SK-N-SH (cell line): ENCODE measurements around the gene RSU1. TPM values are rescaled to one million over a fixed set of nuclear protein-coding genes. Genes with fewer than 3 reads are reported as not detected.

Source experiments
- CTCF ChIA-PET: fragments of 300-600, 350-600 bp; formaldehyde crosslinking; extraction: SDS; loops from one replicate; lab custom pipeline; 2021; lab: Yijun Ruan, JAX
- POLR2A ChIA-PET: fragments of 350-600 bp; sonication (Branson Sonifier 250); formaldehyde crosslinking; extraction: SDS; loops from one replicate; lab custom pipeline; 2020; ENCODE audit warnings: antibody characterized with exemption, inconsistent platforms; lab: Yijun Ruan, JAX
- DNase-seq: peaks from one replicate; pipeline ENCODE4 v3.0.0; 2012
- H2AFZ ChIP-seq: fragments of 200-600 bp; sonication (generic); 2 replicates; pipeline ENCODE4 v1.8.1; 2016; ENCODE audit warnings: antibody characterized with exemption, mild to moderate bottlenecking, low read depth
- H3F3A ChIP-seq: fragments of 200-600 bp; sonication (generic); replicated peaks from 2 replicates; pipeline ENCODE3; 2016; ENCODE audit warnings: antibody characterized with exemption, mild to moderate bottlenecking; ENCODE audit not compliant: insufficient read depth
- H3K27ac ChIP-seq, 2 experiments: fragments of 200-500 bp in 1 of 2; fragments of 200-600 bp in 1 of 2; sonication (Bioruptor generic) in 1 of 2; sonication (generic), shearing (Covaris generic) in 1 of 2; 2 replicates each; pipeline versions ENCODE4 v1.5.1 to v1.6.1; 2014 to 2016; ENCODE audit warnings: low read depth in 2 of 2, inconsistent platforms in 1 of 2, low read length in 1 of 2, mild to moderate bottlenecking in 1 of 2, mixed read lengths in 1 of 2
- H3K27me3 ChIP-seq: fragments of 200-600 bp; sonication (generic), shearing (Covaris generic); 2 replicates; pipeline ENCODE4 v1.6.1; 2016; ENCODE audit warnings: mixed run types; ENCODE audit not compliant: insufficient read depth
- H3K36me3 ChIP-seq, 2 experiments: fragments of 200-500 bp in 1 of 2; fragments of 200-600 bp in 1 of 2; sonication (Bioruptor generic) in 1 of 2; sonication (generic) in 1 of 2; replicated peaks in 1 of 2; 2 replicates each; pipeline versions ENCODE3 to v1.5.1; 2014 to 2016; ENCODE audit warnings: low read length in 1 of 2, mild to moderate bottlenecking in 1 of 2; ENCODE audit not compliant: insufficient read depth in 2 of 2, control insufficient read depth in 1 of 2
- H3K4me1 ChIP-seq, 2 experiments: fragments of 200-500 bp in 1 of 2; fragments of 200-600 bp in 1 of 2; sonication (Bioruptor generic) in 1 of 2; sonication (generic), shearing (Covaris generic) in 1 of 2; 2 replicates each; pipeline versions ENCODE4 v1.5.1 to v1.6.1; 2014 to 2016; ENCODE audit warnings: low read depth in 1 of 2, low read length in 1 of 2, mixed run types in 1 of 2; ENCODE audit not compliant: insufficient read depth in 2 of 2, control insufficient read depth in 1 of 2
- H3K4me2 ChIP-seq: fragments of 200-600 bp; sonication (generic), shearing (Covaris generic); 2 replicates; pipeline ENCODE4 v1.6.1; 2017; ENCODE audit warnings: mixed run types
- H3K4me3 ChIP-seq, 2 experiments: fragments of 200-500 bp in 1 of 2; fragments of 200-600 bp in 1 of 2; sonication (Bioruptor generic) in 1 of 2; sonication (generic), shearing (Covaris generic) in 1 of 2; 2 replicates each; pipeline versions ENCODE4 v1.5.1 to v1.8.1; 2014 to 2016; ENCODE audit warnings: low read depth in 2 of 2, inconsistent platforms in 1 of 2, low read length in 1 of 2, mild to moderate bottlenecking in 1 of 2, mixed read lengths in 1 of 2, moderate library complexity in 1 of 2
- H3K79me2 ChIP-seq: fragments of 200-600 bp; sonication (generic); 2 replicates; pipeline ENCODE4 v1.8.1; 2017; ENCODE audit warnings: mild to moderate bottlenecking; ENCODE audit not compliant: insufficient read depth
- H3K9ac ChIP-seq: fragments of 200-600 bp; sonication (generic); 2 replicates; pipeline ENCODE4 v1.6.1; 2017; ENCODE audit warnings: mixed run types
- H3K9me2 ChIP-seq: fragments of 200-600 bp; sonication (generic); 2 replicates; pipeline ENCODE4 v1.6.1; 2017; ENCODE audit warnings: mixed run types
- H3K9me3 ChIP-seq: fragments of 200-600 bp; sonication (generic); 2 replicates; pipeline ENCODE4 v1.6.1; 2017; ENCODE audit warnings: mixed run types, mild to moderate bottlenecking, moderate library complexity
- H4K20me1 ChIP-seq: fragments of 200-600 bp; sonication (generic); 2 replicates; pipeline ENCODE4 v1.6.1; 2017; ENCODE audit warnings: mild to moderate bottlenecking, mixed run types; ENCODE audit not compliant: insufficient read depth
- CHD2 ChIP-seq: fragments of 150-350 bp; IDR thresholded peaks from 2 replicates; pipeline ENCODE4 v1.6.1; 2018; ENCODE audit warnings: low read length; ENCODE audit not compliant: partially characterized antibody
- ELF1 ChIP-seq: IDR thresholded peaks from 2 replicates; pipeline ENCODE4 v1.4.0; 2012
- EP300 ChIP-seq, 2 experiments: IDR thresholded peaks; 2 replicates each; pipeline versions ENCODE4 v1.4.0 to v1.6.1; 2012; ENCODE audit warnings: borderline replicate concordance in 1 of 2, low read depth in 1 of 2, low read length in 1 of 2
- EZH2phosphoT487 ChIP-seq: fragments of 200-600 bp; sonication (generic); IDR thresholded peaks from 2 replicates; pipeline ENCODE4 v1.6.1; 2017; ENCODE audit warnings: low read depth, mixed run types, mild to moderate bottlenecking, antibody characterized with exemption, moderate library complexity, borderline replicate concordance
- FOSL2 ChIP-seq: IDR thresholded peaks from 2 replicates; pipeline ENCODE4 v1.4.0; 2012; ENCODE audit warnings: low read depth, mild to moderate bottlenecking, moderate library complexity, borderline replicate concordance
- FOXM1 ChIP-seq: IDR thresholded peaks from 2 replicates; pipeline ENCODE4 v1.4.0; 2012; ENCODE audit warnings: low read depth, mild to moderate bottlenecking
- GABPA ChIP-seq: IDR thresholded peaks from 2 replicates; pipeline ENCODE4 v1.4.0; 2012; ENCODE audit warnings: low read depth, mild to moderate bottlenecking
- GATA2 ChIP-seq: sonication (generic); formaldehyde crosslinking; IDR thresholded peaks from 2 replicates; pipeline ENCODE4 v1.5.0; 2020; ENCODE audit warnings: mild to moderate bottlenecking, missing genetic modification reagents
- MEF2A ChIP-seq: IDR thresholded peaks from 2 replicates; pipeline ENCODE4 v1.4.0; 2012; ENCODE audit warnings: low read depth, borderline replicate concordance
- NFIC ChIP-seq: IDR thresholded peaks from 2 replicates; pipeline ENCODE4 v1.4.0; 2012; ENCODE audit warnings: borderline replicate concordance
- NRF1 ChIP-seq: IDR thresholded peaks from 2 replicates; pipeline ENCODE4 v1.6.1; 2012; ENCODE audit warnings: low read depth, mild to moderate bottlenecking, low read length
- RCOR1 ChIP-seq: fragments of 150-350 bp; IDR thresholded peaks from 2 replicates; pipeline ENCODE4 v1.6.1; 2017; ENCODE audit warnings: antibody characterized with exemption, low read length
- SIN3A ChIP-seq: IDR thresholded peaks from 2 replicates; pipeline ENCODE4 v1.6.1; 2012; ENCODE audit warnings: low read depth, mild to moderate bottlenecking, low read length, moderate library complexity, borderline replicate concordance
- SMC3 ChIP-seq: IDR thresholded peaks from 2 replicates; pipeline ENCODE4 v1.6.1; 2012; ENCODE audit warnings: low read depth, low read length, improper control_type of control experiment
- TCF12 ChIP-seq: IDR thresholded peaks from 2 replicates; pipeline ENCODE4 v1.4.0; 2012
- TEAD4 ChIP-seq: IDR thresholded peaks from 2 replicates; pipeline ENCODE4 v1.4.0; 2012; ENCODE audit warnings: mild to moderate bottlenecking, borderline replicate concordance; ENCODE audit not compliant: insufficient read depth
- WGBS: methylation state at CpG from one replicate; pipeline ENCODE4 v1.1.6; 2017; ENCODE audit warnings: low lambda C conversion rate; 5-methylcytosine and 5-hydroxymethylcytosine counted together
- polyA plus RNA-seq, 3 experiments: library from polyadenylated mRNA; depleted of rRNA; stranded (reverse); fragments of >200 nt; gene quantifications; 2 replicates each; pipeline ENCODE4 v1.2.3, GENCODE V29; 2012
- TF ChIP-seq, protein P1 (sequence below): IDR thresholded peaks from 2 replicates; pipeline ENCODE4 v1.4.0; 2012; ENCODE audit warnings: low read depth
- TF ChIP-seq, protein P2 (sequence below): fragments of 150-350 bp; IDR thresholded peaks from 2 replicates; pipeline ENCODE4 v1.6.1; 2017; ENCODE audit warnings: antibody characterized with exemption, low read length, low read depth, borderline replicate concordance
- TF ChIP-seq, protein P3 (sequence below): IDR thresholded peaks from 2 replicates; pipeline ENCODE4; 2012
- TF ChIP-seq, protein P4 (sequence below): fragments of 200-600 bp; sonication (generic); IDR thresholded peaks from 2 replicates; pipeline ENCODE4 v1.6.1; 2017; ENCODE audit warnings: antibody characterized with exemption, mild to moderate bottlenecking, moderate library complexity

Gene RSU1
- polyA plus RNA-seq, 1 of the 3 experiments (the other 2 are of a cell fraction): 59.8 TPM

DNA sequence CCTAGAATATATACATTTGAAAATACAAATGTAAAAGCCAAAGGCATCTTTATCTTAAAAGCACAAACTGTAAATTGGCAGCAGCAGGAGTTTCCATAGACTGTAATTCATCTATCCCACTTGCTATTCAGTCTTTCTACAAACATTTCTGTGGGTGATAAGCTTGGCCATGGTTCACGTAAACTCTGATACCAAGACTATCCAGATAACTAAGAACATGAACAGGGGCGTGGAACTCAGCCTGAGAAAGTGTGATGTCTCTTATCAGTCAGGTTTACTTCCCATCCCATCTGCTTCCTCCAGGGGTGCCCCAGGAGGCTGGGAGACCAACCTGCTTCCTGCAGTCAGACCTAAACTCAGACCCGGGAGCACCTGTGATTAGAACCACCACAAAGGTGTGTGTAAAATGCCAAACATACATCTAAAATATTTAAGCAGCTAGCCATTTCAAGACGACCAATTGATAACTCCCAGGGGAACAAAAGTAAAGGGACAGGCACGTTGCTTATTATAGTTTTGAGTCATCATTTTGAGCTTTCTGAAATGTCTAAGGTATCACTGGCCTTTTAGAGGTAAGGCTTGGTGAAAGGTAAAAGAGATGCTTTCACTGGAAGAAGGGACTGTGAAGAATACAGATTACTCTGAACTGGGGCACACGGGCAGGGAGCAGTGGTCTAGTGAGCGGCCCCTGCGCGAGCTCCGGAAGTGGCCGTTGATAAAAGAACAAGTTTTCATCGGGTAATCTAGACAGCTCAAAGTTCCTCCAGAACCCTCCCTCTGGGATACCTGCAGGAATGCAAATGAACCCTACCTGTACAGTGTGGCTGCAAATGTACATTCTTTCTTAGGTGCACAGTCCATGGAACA is 51.5 kb downstream of the RSU1 start:
- Histone ChIP-seq H3K9me2 (no peaks in the 10 kb centered on the region), H2AFZ (no peak overlapping the region), H3F3A (no peaks in the 10 kb centered on the region), H4K20me1 (peaks cover 4% of the 10 kb centered on the region; the same call in 1 of the 2 replicates), H3K27me3 (no peaks in the 10 kb centered on the region), H3K9ac (no peak overlapping the region), H3K4me2 (no peak overlapping the region), H3K27ac (no peak overlapping the region), H3K9me3 (no peaks in the 10 kb centered on the region), H3K4me1 (no peaks in the 10 kb centered on the region), H3K4me3 (no peak overlapping the region), H3K36me3 (no peaks in the 10 kb centered on the region), H3K79me2 (0 out of 2 replicates have a peak, but pooled peaks cover 3% of the 10 kb centered on the region)
- TF ChIP-seq, protein P1, sequence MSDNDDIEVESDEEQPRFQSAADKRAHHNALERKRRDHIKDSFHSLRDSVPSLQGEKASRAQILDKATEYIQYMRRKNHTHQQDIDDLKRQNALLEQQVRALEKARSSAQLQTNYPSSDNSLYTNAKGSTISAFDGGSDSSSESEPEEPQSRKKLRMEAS: no peak
- TF ChIP-seq NFIC (no peak), ELF1 (no peak), EZH2phosphoT487 (no peak), GABPA (no peak), SIN3A (no peak), EP300 (IDR thresholded peaks at IDR 0.05; ENCODE audit: borderline replicate concordance in 1 of 2, low read depth in 1 of 2, low read length in 1 of 2) (no peak), FOSL2 (no peak), TEAD4 (no peak), RCOR1 (no peak), MEF2A (no peak), CHD2 (no peak), GATA2 (CRISPR knock-in tag) (no peak), FOXM1 (no peak), SMC3 (no peak), NRF1 (no peak), TCF12 (no peak)
- TF ChIP-seq, protein P2, sequence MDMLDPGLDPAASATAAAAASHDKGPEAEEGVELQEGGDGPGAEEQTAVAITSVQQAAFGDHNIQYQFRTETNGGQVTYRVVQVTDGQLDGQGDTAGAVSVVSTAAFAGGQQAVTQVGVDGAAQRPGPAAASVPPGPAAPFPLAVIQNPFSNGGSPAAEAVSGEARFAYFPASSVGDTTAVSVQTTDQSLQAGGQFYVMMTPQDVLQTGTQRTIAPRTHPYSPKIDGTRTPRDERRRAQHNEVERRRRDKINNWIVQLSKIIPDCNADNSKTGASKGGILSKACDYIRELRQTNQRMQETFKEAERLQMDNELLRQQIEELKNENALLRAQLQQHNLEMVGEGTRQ: no peak
- TF ChIP-seq, protein P3, sequence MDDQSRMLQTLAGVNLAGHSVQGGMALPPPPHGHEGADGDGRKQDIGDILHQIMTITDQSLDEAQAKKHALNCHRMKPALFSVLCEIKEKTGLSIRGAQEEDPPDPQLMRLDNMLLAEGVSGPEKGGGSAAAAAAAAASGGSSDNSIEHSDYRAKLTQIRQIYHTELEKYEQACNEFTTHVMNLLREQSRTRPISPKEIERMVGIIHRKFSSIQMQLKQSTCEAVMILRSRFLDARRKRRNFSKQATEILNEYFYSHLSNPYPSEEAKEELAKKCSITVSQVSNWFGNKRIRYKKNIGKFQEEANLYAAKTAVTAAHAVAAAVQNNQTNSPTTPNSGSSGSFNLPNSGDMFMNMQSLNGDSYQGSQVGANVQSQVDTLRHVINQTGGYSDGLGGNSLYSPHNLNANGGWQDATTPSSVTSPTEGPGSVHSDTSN: no peak
- TF ChIP-seq, protein P4, sequence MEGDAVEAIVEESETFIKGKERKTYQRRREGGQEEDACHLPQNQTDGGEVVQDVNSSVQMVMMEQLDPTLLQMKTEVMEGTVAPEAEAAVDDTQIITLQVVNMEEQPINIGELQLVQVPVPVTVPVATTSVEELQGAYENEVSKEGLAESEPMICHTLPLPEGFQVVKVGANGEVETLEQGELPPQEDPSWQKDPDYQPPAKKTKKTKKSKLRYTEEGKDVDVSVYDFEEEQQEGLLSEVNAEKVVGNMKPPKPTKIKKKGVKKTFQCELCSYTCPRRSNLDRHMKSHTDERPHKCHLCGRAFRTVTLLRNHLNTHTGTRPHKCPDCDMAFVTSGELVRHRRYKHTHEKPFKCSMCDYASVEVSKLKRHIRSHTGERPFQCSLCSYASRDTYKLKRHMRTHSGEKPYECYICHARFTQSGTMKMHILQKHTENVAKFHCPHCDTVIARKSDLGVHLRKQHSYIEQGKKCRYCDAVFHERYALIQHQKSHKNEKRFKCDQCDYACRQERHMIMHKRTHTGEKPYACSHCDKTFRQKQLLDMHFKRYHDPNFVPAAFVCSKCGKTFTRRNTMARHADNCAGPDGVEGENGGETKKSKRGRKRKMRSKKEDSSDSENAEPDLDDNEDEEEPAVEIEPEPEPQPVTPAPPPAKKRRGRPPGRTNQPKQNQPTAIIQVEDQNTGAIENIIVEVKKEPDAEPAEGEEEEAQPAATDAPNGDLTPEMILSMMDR: no peak
- ChIA-PET CTCF (no interaction called here), POLR2A (no interaction called here)
- 88% methylated on average over 12 of the region's 12 CpGs for WGBS
- DNase-seq: no peak
